IPS-15b (cell line): ENCODE data around the gene MTARC1.

Source experiments
- H3K27me3 ChIP-seq: one replicate; pipeline ENCODE4 v1.6.1; 2013; ENCODE audit warnings: low read length; ENCODE audit not compliant: control insufficient read depth, insufficient read depth
- H3K36me3 ChIP-seq: one replicate; pipeline ENCODE4 v1.6.1; 2013; ENCODE audit warnings: low read length; ENCODE audit not compliant: control insufficient read depth, insufficient read depth
- H3K4me1 ChIP-seq: one replicate; pipeline ENCODE4 v1.6.1; 2013; ENCODE audit warnings: mild to moderate bottlenecking, low read length; ENCODE audit not compliant: control insufficient read depth, insufficient read depth
- H3K4me3 ChIP-seq: one replicate; pipeline ENCODE4 v1.5.1; 2013; ENCODE audit warnings: low read depth, low read length
- H3K9ac ChIP-seq: one replicate; pipeline ENCODE4 v1.6.1; 2013; ENCODE audit warnings: low read depth, mild to moderate bottlenecking, low read length
- H3K9me3 ChIP-seq: one replicate; pipeline ENCODE4 v1.6.1; 2013; ENCODE audit warnings: mild to moderate bottlenecking, low read length; ENCODE audit not compliant: control insufficient read depth, insufficient read depth

MTARC1 gene

GRCh38 chr1:220825819-220826551, 39.3 kb downstream of the MTARC1 start:
- Histone ChIP-seq H3K27me3 (no peaks in the 10 kb centered on the region), H3K4me1 (no peaks in the 10 kb centered on the region)

GRCh38 chr1:220826729-220827128, 40.0 kb downstream of the MTARC1 start:
- Histone ChIP-seq H3K9me3 (no peaks in the 10 kb centered on the region), H3K36me3 (no peaks in the 10 kb centered on the region), H3K9ac (no peak overlapping the region), H3K4me3 (no peak overlapping the region), H3K27me3 (no peaks in the 10 kb centered on the region), H3K4me1 (no peaks in the 10 kb centered on the region)

More at GRCh38 chr1:220825819-220826551, 39.3 kb downstream of the MTARC1 start:
- no peak overlapping the region for H3K4me3 ChIP-seq
- no peaks in the 10 kb centered on the region for H3K36me3 ChIP-seq
- no peaks in the 10 kb centered on the region for H3K9me3 ChIP-seq
- no peak overlapping the region for H3K9ac ChIP-seq

- no peaks in the 10 kb centered on the region for H3K9me3 ChIP-seq
- H3K4me1 ChIP-seq: no peaks in the 10 kb centered on the region
These were observed 40.9 kb downstream of the MTARC1 start for GRCh38 chr1:220827445-220828178.

GRCh38 chr1:220828179-220828490, 41.4 kb downstream of the MTARC1 start:
- no peaks in the 10 kb centered on the region for H3K4me1 ChIP-seq
- H3K9me3 ChIP-seq: no peaks in the 10 kb centered on the region

More at GRCh38 chr1:220827445-220828178, 40.9 kb downstream of the MTARC1 start:
- Histone ChIP-seq H3K9ac (no peak overlapping the region), H3K27me3 (no peaks in the 10 kb centered on the region), H3K36me3 (no peaks in the 10 kb centered on the region), H3K4me3 (no peak overlapping the region)

GRCh38 chr1:220828950-220829586, 42.4 kb downstream of the MTARC1 start:
- Histone ChIP-seq H3K36me3 (no peaks in the 10 kb centered on the region), H3K4me3 (no peak overlapping the region), H3K9me3 (no peaks in the 10 kb centered on the region)

More at GRCh38 chr1:220828179-220828490, 41.4 kb downstream of the MTARC1 start:
- Histone ChIP-seq H3K9ac (no peak overlapping the region), H3K27me3 (no peaks in the 10 kb centered on the region), H3K4me3 (no peak overlapping the region), H3K36me3 (no peaks in the 10 kb centered on the region)

GRCh38 chr1:220833436-220833835, 46.7 kb downstream of the MTARC1 start:
- no peak overlapping the region for H3K4me3 ChIP-seq
- H3K36me3 ChIP-seq: no peaks in the 10 kb centered on the region
- no peak overlapping the region for H3K9ac ChIP-seq
- no peaks in the 10 kb centered on the region for H3K27me3 ChIP-seq
- H3K9me3 ChIP-seq: no peaks in the 10 kb centered on the region
- no peaks in the 10 kb centered on the region for H3K4me1 ChIP-seq

More at GRCh38 chr1:220828950-220829586, 42.4 kb downstream of the MTARC1 start:
- Histone ChIP-seq H3K27me3 (no peaks in the 10 kb centered on the region), H3K4me1 (no peaks in the 10 kb centered on the region), H3K9ac (no peak overlapping the region)

- Histone ChIP-seq H3K4me1 (no peaks in the 10 kb centered on the region), H3K27me3 (no peaks in the 10 kb centered on the region), H3K9ac (no peak overlapping the region), H3K4me3 (no peak overlapping the region), H3K36me3 (no peaks in the 10 kb centered on the region), H3K9me3 (no peaks in the 10 kb centered on the region)
These were observed 47.6 kb downstream of the MTARC1 start for GRCh38 chr1:220834155-220834870.
